Muscle of leg (tissue), 11 donors: ENCODE measurements around the gene PRDM16. TPM values are rescaled to one million over a fixed set of nuclear protein-coding genes. Genes with fewer than 3 reads are reported as not detected.

ENCODE experiments used
- DNase-seq: peaks from one replicate; pipeline ENCODE4 v3.0.0; 2013
- H3K27ac ChIP-seq: one replicate; pipeline ENCODE4 v1.5.1; 2013; ENCODE audit warnings: mild to moderate bottlenecking, low read length, control low read depth
- H3K27me3 ChIP-seq: one replicate; pipeline ENCODE4 v1.6.1; 2013; ENCODE audit warnings: low read length; ENCODE audit not compliant: control insufficient read depth, insufficient read depth
- H3K36me3 ChIP-seq: one replicate; pipeline ENCODE4 v1.6.1; 2013; ENCODE audit warnings: low read length; ENCODE audit not compliant: control insufficient read depth, insufficient read depth
- H3K4me1 ChIP-seq: one replicate; pipeline ENCODE4 v1.6.1; 2013; ENCODE audit warnings: low read length; ENCODE audit not compliant: control insufficient read depth, insufficient read depth
- H3K4me3 ChIP-seq: one replicate; pipeline ENCODE4 v1.5.1; 2013; ENCODE audit warnings: low read length, control low read depth
- H3K9me3 ChIP-seq: replicated peaks from 2 replicates; pipeline ENCODE4 v1.6.1; 2013; ENCODE audit warnings: low read depth, low read length; ENCODE audit not compliant: control insufficient read depth
- WGBS: methylation state at CpG from one replicate; pipeline ENCODE4 v1.1.5; 2013; ENCODE audit warnings: missing lambda C conversion rate; ENCODE audit not compliant: insufficient coverage; 5-methylcytosine and 5-hydroxymethylcytosine counted together
- polyA plus RNA-seq, 8 donors: library from polyadenylated mRNA; unstranded; fragments of 120-200 nt; gene quantifications; one replicate each; pipeline versions ENCODE4 v1.2.1 to v1.2.3, GENCODE V29; 2013; ENCODE audit warnings: inconsistent platforms in 1 of 8, low replicate concordance in 1 of 8; ENCODE audit not compliant: insufficient read length in 8 of 8, insufficient read depth in 1 of 8
- total RNA-seq: library from RNA; stranded (reverse); fragments of 120-200 nt; gene quantifications from one replicate; pipeline ENCODE4 v1.2.4, GENCODE V29; 2013

The PRDM16 gene
- total and polyA plus RNA-seq, 9 donors: 0.43 to 1.9 (median 0.95) TPM

DNA sequence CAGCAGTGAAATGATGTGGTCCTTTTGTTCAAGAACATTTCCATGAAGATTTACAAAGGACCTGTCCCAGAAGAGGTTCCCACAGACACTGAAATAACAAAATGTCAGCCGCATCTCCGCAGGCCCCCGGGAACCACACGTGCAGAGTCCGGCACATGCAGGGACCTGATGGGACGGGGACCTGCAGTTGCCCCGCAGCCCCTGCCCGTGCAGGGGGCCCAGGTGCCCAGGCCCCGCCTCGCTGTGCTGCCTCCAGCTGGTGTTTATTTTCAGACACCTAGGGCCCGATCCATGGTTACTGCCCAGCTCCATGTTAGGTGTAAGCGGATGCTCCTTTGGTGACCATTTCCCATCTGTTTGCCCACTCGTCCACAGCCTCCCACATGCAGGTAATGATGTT is 236.2 kb downstream of the PRDM16 start:
- peaks cover 5% of the 10 kb centered on the region for H3K9me3 ChIP-seq
- 80% methylated on average over 10 of the region's 13 CpGs for WGBS

DNA sequence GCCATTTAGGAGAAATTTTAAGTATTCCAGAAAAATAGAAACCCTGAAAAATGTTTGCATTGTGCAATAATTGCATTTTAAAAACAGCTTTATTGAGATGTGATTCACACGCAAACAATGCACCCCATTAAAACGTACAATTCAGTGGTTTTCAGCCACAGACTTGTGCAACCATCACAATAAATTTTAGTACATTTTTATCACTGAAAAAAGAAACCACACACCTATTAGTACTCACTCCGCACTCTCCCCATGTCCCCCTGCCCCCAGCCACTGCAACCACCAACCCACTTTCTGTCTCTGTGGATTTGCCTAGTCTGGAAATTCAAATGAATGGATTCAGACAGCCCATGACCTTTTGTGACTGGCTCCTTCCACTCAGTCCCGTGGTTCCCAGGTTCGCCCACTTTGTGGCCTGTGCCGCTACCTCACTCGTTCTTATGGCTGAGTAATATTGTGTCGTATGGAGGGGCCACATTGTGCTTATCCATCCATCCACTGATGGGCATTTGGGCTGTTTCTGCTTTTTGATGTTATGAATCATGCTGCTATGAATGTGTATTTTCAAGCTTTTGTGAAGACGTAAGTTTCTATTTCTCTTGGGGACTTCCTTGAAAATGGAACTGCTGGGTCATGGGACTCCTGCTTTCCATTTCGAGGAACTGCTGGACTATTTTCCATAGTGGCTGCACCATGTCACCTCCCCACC is 237.7 kb downstream of the PRDM16 start:
- DNase-seq: no peak
- H3K36me3 ChIP-seq: no peaks in the 10 kb centered on the region
- 59% methylated on average over 5 of the region's 10 CpGs for WGBS
- peaks cover 4% of the 10 kb centered on the region for H3K4me1 ChIP-seq
- peaks cover 5% of the 10 kb centered on the region for H3K9me3 ChIP-seq
- H3K27me3 ChIP-seq: peaks cover 51% of the 10 kb centered on the region
- no peak overlapping the region for H3K27ac ChIP-seq
- H3K4me3 ChIP-seq: no peak overlapping the region

More for the DNA sequence above, 236.2 kb downstream of the PRDM16 start:
- Histone ChIP-seq H3K36me3 (no peaks in the 10 kb centered on the region), H3K27ac (no peak overlapping the region), H3K27me3 (peaks cover 39% of the 10 kb centered on the region), H3K4me3 (no peak overlapping the region), H3K4me1 (no peaks in the 10 kb centered on the region)
- DNase-seq: no peak

DNA sequence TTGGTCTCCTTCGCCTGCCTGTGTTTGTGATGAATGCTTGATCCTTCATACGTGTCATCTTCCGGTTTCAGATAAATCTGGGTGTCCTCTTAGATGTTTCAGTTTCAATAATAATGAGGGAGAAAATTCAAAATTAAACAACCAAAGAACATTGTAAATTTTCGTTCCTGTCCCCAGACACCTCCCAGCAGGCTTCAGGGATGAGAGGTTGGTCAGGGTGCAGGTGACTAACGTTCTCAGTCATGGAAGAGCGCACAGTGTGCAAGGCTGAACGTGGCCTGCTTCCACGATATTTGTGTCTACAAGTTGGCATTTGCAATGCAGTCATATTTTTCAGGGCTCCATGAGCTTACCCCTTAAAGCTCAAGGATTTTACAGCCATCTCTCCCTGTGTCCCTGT is 238.4 kb downstream of the PRDM16 start:
- peaks cover 2% of the 10 kb centered on the region for H3K9me3 ChIP-seq
- no peaks in the 10 kb centered on the region for H3K36me3 ChIP-seq
- H3K4me3 ChIP-seq: no peak overlapping the region
- 85% methylated on average over 5 of the region's 8 CpGs for WGBS
- no peak for DNase-seq
- no peak overlapping the region for H3K27ac ChIP-seq
- peaks cover 57% of the 10 kb centered on the region for H3K27me3 ChIP-seq
- H3K4me1 ChIP-seq: peaks cover 6% of the 10 kb centered on the region

DNA sequence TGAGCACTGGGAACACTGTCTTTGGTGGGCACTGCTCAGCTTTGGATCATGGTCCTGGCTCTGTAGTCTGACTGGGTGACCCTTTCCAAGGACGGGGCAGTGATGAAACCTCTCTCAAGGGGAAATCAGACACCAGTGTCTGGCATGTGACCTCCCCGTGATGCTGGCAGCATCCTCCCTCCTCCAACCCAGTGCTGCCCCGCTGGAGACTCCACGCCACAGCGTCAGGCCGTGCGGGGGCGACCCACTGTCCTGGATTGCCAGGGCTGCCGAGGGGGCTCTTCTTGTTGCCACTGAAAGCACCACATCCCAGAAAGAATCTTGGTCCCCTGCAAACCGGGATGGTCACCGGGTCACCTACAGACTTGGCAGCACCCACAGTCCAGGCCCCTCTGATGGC is 239.1 kb downstream of the PRDM16 start:
- H3K4me1 ChIP-seq: peaks cover 12% of the 10 kb centered on the region
- no peak for DNase-seq
- peaks cover 63% of the 10 kb centered on the region for H3K27me3 ChIP-seq
- WGBS: 96% methylated on average over 7 of the region's 11 CpGs
- no peak overlapping the region for H3K4me3 ChIP-seq
- H3K27ac ChIP-seq: no peak overlapping the region
- H3K9me3 ChIP-seq: no peaks in the 10 kb centered on the region
- no peaks in the 10 kb centered on the region for H3K36me3 ChIP-seq

DNA sequence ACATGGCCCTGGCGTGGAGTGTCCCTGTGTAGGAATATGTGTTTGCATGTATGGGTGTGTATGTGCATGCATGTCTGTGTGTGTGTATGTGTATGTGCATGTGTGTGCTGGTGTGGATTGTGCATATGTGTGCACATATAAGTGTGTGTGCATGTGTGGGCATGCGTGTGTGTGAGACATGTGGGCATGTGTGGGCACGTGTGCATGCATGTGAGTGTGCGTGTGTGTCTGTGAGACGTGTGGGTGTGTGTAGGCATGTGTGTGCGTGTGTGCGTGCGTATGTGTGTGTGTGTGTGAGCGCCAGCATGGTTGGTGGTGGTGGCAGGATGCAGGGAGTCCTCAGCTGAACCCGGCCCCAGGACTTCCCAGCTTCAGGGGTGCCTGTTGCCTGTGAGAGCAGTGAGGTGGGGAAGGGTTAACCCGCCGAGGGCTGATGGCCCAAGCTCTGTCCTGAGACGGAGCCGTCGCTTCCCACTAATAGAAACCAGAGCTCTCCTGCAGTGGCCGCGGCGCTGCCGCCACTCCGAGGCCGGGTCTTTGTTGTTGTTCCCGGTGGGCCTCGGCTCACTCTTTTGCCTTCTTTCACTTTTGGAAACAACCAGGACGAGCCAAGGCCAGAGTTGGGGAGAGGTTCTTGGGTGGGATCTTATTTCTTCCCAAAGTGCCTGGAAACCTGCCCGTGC is 241.9 kb downstream of the PRDM16 start:
- Histone ChIP-seq H3K4me1 (peaks cover 34% of the 10 kb centered on the region), H3K36me3 (no peaks in the 10 kb centered on the region), H3K27me3 (peaks cover 78% of the 10 kb centered on the region), H3K9me3 (no peaks in the 10 kb centered on the region), H3K27ac (no peak overlapping the region), H3K4me3 (no peak overlapping the region)
- peak; percentile 22 for DNase-seq
- 53% methylated on average over 18 of the region's 25 CpGs for WGBS

DNA sequence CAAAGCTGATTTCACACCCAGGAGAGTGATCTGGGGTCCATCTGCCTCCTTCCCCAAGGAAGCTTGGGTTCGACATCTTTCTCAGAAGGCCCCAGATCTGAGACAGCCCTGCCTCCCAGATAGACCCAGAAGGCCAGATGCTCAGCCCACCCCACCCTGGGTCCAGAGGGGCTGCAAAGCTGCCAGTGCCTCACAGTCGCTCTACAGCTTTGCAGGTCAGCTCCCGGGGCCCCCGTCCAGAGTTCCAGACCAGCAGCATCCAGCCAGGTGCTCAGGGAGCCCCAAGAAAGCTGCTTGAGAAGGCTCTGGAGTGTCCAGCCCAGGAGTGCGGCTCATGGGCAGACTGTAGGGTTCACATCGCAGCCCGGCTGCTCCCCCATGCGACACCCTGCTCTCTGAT is 242.7 kb downstream of the PRDM16 start:
- no peak overlapping the region for H3K27ac ChIP-seq
- H3K36me3 ChIP-seq: no peaks in the 10 kb centered on the region
- no peak for DNase-seq
- WGBS: 62% methylated on average over 4 of the region's 8 CpGs
- H3K9me3 ChIP-seq: no peaks in the 10 kb centered on the region
- peaks cover 82% of the 10 kb centered on the region for H3K27me3 ChIP-seq
- peaks cover 34% of the 10 kb centered on the region for H3K4me1 ChIP-seq
- no peak overlapping the region for H3K4me3 ChIP-seq

GRCh38 chr1:3312310-3312897 is 243.4 kb downstream of the PRDM16 start:
- H3K36me3 ChIP-seq: no peaks in the 10 kb centered on the region
- WGBS: 65% methylated on average over 14 of the region's 24 CpGs
- H3K27ac ChIP-seq: peak overlapping the region; percentile 90
- H3K4me3 ChIP-seq: no peak overlapping the region
- peaks cover 34% of the 10 kb centered on the region for H3K4me1 ChIP-seq
- no peaks in the 10 kb centered on the region for H3K9me3 ChIP-seq
- peaks cover 86% of the 10 kb centered on the region for H3K27me3 ChIP-seq
- DNase-seq: peak; percentile 86

- Histone ChIP-seq H3K9me3 (no peaks in the 10 kb centered on the region), H3K4me1 (peaks cover 34% of the 10 kb centered on the region), H3K27me3 (peaks cover 81% of the 10 kb centered on the region), H3K36me3 (no peaks in the 10 kb centered on the region), H3K27ac (peak overlapping the region; percentile 90), H3K4me3 (no peak overlapping the region)
- DNase-seq: peak; percentile 97
- 14% methylated on average over 28 of the region's 38 CpGs for WGBS
These were observed 244.0 kb downstream of the PRDM16 start for GRCh38 chr1:3312898-3313575.

- peak; percentile 96 for DNase-seq
- H3K4me1 ChIP-seq: peaks cover 34% of the 10 kb centered on the region
- H3K27ac ChIP-seq: peak overlapping the region; percentile 90
- H3K9me3 ChIP-seq: no peaks in the 10 kb centered on the region
- H3K36me3 ChIP-seq: no peaks in the 10 kb centered on the region
- 10% methylated on average over 11 of the region's 22 CpGs for WGBS
- H3K27me3 ChIP-seq: peaks cover 75% of the 10 kb centered on the region
- no peak overlapping the region for H3K4me3 ChIP-seq
These were observed 244.6 kb downstream of the PRDM16 start for GRCh38 chr1:3313576-3313950.
